ENCODE measurements around the gene ADAM12.

Gene ADAM12

DNA sequence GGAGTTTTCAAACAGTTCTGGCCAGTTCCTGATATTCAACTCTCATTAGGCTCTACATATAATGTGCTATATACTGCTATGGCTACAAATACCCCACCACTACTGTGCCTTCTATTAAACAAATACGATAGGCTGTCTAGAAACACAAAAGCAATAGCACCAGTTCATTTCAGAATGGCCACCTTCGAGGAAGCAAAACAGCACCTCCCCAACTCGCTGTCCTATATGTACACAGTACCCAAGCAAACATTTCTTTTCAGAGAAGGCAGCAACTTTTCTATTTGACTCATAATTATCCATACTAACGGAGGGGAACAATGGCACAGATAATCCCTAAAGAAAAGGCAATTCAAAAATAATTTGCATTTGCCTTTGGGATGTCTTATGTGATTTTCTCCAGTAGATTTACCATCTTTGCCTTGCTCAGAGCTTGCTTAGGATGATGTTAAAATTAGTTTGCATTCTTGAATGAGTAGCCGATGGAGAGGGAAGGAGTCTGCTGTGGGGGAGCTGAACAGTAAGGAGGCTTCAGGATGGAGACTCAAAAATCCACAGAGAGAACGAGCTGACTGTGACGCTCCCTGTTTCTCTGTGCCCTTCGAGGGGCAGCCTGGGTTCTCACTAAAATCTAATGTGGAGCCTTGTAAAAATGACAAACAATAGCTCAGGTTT, 273.3 kb downstream of the ADAM12 start:
- no peak overlapping the region for H3K9ac ChIP-seq (ENCODE audit: low read length in 2 of 2)
- H3K9me3 ChIP-seq (ENCODE audit: control insufficient read depth in 2 of 2, low read length in 2 of 2), result no peaks in the 10 kb centered on the region
- peaks cover 3 to 5% of the 10 kb centered on the region in 2 donors for H3K27me3 ChIP-seq (ENCODE audit: control insufficient read depth in 1 of 2, insufficient read depth in 2 of 2, low read length in 2 of 2)
- H3K27ac ChIP-seq (ENCODE audit: low read length), result no peak overlapping the region
- no peaks in the 10 kb centered on the region for H3K36me3 ChIP-seq (ENCODE audit: control insufficient read depth in 2 of 2, insufficient read depth in 2 of 2, low read length in 2 of 2)
- H3K4me3 ChIP-seq (ENCODE audit: low read length in 2 of 2), result no peak overlapping the region
- no peaks in the 10 kb centered on the region for H3K4me1 ChIP-seq (ENCODE audit: control insufficient read depth, insufficient read depth, low read length)

DNA sequence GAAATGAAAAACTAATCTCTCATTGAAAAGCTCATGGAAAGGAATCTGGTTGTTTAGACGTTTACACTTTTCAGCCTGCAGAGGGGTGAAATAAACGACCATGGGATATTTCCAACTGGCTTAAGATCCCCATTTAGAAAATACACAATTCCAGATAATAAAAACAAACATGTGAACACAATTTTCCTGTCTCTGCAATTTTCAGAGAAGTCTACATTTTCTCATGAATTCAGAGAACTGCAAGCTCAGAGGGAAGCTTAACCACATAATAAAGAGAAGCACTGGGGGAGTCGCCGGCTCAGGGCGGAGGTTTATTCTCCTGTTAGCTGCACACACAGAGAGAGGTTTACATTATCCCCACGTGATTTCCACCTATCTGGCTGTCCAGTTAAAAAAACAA, 276.8 kb downstream of the ADAM12 start:
- H3K27ac ChIP-seq (ENCODE audit: low read length), result no peak overlapping the region
- H3K27me3 ChIP-seq (ENCODE audit: control insufficient read depth in 1 of 2, insufficient read depth in 2 of 2, low read length in 2 of 2), result peaks cover 3 to 5% of the 10 kb centered on the region in 2 donors
- H3K36me3 ChIP-seq (ENCODE audit: control insufficient read depth in 2 of 2, insufficient read depth in 2 of 2, low read length in 2 of 2), result no peaks in the 10 kb centered on the region
- H3K4me3 ChIP-seq (ENCODE audit: low read length in 2 of 2), result no peak overlapping the region
- no peaks in the 10 kb centered on the region for H3K9me3 ChIP-seq (ENCODE audit: control insufficient read depth in 2 of 2, low read length in 2 of 2)
- H3K4me1 ChIP-seq (ENCODE audit: control insufficient read depth, insufficient read depth, low read length), result no peaks in the 10 kb centered on the region
- no peak overlapping the region for H3K9ac ChIP-seq (ENCODE audit: low read length in 2 of 2)

DNA sequence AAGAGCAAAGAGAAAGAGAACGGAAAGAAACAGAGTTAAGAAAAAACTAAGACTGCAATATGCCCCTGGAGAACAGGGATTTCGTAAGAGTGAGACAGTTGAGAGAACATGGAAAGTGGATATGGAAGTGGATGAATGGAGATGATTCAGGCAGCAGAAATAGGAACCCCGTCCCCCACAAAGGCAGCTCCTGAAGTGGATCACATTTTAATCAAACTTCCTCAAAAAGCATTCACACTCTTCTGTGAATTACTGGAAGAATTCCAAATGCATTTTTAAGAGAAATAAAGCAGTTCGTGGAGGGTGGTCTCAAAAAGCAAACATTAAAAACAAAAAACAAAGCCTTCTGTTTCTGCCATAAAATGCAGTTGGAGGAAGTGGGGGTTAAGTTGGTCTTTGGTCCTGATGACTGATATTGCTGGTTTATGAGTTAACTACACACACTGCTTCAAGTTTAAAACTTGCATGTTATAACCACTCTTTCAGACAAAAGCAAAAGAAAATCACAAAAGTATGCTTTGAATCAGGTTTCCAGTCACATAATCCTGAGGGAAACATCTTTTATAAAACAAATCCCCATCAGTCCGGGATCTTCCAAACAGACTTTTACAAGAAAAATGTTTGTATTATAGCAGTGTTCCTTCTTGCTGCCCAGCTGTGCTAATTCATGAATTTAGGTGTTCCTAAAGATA, 277.6 kb downstream of the ADAM12 start:
- Histone ChIP-seq H3K4me3 (ENCODE audit: low read length in 2 of 2) (no peak overlapping the region), H3K4me1 (ENCODE audit: control insufficient read depth, insufficient read depth, low read length) (no peaks in the 10 kb centered on the region), H3K27me3 (ENCODE audit: control insufficient read depth in 1 of 2, insufficient read depth in 2 of 2, low read length in 2 of 2) (peaks cover 3 to 5% of the 10 kb centered on the region in 2 donors), H3K27ac (ENCODE audit: low read length) (no peak overlapping the region), H3K36me3 (ENCODE audit: control insufficient read depth in 2 of 2, insufficient read depth in 2 of 2, low read length in 2 of 2) (no peaks in the 10 kb centered on the region), H3K9ac (ENCODE audit: low read length in 2 of 2) (no peak overlapping the region), H3K9me3 (ENCODE audit: control insufficient read depth in 2 of 2, low read length in 2 of 2) (no peaks in the 10 kb centered on the region)

DNA sequence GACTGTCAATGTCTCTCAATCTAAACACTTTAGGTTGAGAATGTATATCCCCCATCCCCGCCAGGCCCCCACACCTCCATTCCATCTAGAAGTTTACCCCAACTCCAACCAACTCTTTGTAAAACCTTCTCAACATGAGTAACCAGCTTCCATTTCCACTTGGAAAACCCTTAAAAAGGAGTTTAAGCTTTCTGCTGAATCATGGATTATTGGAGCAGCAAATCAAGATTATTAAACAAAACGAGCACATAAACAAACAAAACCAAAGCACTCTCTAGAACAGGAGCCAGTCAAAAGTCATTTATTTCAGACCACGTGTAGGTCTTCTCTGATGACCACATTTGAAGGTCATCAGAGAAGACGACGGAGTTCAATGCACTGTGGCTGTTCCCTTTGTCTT, 278.4 kb downstream of the ADAM12 start:
- Histone ChIP-seq H3K9ac (ENCODE audit: low read length in 2 of 2) (no peak overlapping the region), H3K27ac (ENCODE audit: low read length) (no peak overlapping the region)

DNA sequence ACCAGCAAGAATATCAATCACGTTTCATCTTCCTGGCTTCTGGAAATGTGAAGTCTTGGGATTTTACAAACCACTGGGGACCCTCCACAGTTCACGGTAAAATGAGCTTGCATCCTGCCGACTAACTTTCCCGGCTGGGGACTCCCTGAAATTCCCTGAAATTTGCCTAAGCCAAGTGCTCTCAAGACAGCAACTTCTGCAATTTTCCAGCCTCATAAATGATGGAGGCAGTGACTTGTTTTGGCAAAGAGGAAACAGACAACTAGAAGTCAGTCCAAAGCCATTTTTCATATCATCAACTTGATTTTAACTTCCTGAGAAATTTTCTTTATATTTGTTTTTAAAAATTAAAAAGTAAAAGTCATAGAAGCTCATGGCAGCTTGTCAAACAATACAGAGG, 279.6 kb downstream of the ADAM12 start:
- Histone ChIP-seq H3K9me3 (ENCODE audit: control insufficient read depth in 2 of 2, low read length in 2 of 2) (no peaks in the 10 kb centered on the region), H3K4me1 (ENCODE audit: control insufficient read depth, insufficient read depth, low read length) (no peaks in the 10 kb centered on the region), H3K27ac (ENCODE audit: low read length) (no peak overlapping the region), H3K27me3 (ENCODE audit: control insufficient read depth in 1 of 2, insufficient read depth in 2 of 2, low read length in 2 of 2) (peaks cover 0 to 5% of the 10 kb centered on the region in 2 donors), H3K9ac (ENCODE audit: low read length in 2 of 2) (no peak overlapping the region), H3K4me3 (ENCODE audit: low read length in 2 of 2) (no peak overlapping the region), H3K36me3 (ENCODE audit: control insufficient read depth in 2 of 2, insufficient read depth in 2 of 2, low read length in 2 of 2) (no peaks in the 10 kb centered on the region)

More for the DNA sequence above, 278.4 kb downstream of the ADAM12 start:
- Histone ChIP-seq H3K4me1 (ENCODE audit: control insufficient read depth, insufficient read depth, low read length) (no peaks in the 10 kb centered on the region), H3K36me3 (ENCODE audit: control insufficient read depth in 2 of 2, insufficient read depth in 2 of 2, low read length in 2 of 2) (no peaks in the 10 kb centered on the region), H3K4me3 (ENCODE audit: low read length in 2 of 2) (no peak overlapping the region), H3K9me3 (ENCODE audit: control insufficient read depth in 2 of 2, low read length in 2 of 2) (no peaks in the 10 kb centered on the region), H3K27me3 (ENCODE audit: control insufficient read depth in 1 of 2, insufficient read depth in 2 of 2, low read length in 2 of 2) (peaks cover 3 to 5% of the 10 kb centered on the region in 2 donors)

DNA sequence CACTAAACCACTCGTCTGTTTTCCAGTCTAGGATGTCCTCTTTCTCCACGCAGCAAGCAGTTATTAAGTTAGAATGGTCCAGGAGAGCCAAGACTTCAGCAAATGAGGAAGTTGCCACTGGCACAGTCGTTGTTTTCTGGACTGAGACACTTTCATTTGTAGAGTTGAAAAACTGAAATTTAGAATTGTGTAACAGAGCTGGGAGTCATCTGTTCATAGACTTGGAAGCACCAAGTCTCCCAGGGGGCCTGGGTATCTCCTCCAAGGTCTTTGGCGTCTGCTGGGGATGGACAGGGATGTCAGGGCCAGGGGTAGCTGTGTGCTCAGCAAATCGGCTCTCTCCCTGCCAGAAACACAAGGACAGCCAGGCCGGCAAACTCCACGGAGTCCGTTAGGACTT, 283.5 kb downstream of the ADAM12 start:
- no peak overlapping the region for H3K4me3 ChIP-seq (ENCODE audit: low read length in 2 of 2)
- no peak overlapping the region for H3K27ac ChIP-seq (ENCODE audit: low read length)
- H3K9ac ChIP-seq (ENCODE audit: low read length in 2 of 2), result no peak overlapping the region

DNA sequence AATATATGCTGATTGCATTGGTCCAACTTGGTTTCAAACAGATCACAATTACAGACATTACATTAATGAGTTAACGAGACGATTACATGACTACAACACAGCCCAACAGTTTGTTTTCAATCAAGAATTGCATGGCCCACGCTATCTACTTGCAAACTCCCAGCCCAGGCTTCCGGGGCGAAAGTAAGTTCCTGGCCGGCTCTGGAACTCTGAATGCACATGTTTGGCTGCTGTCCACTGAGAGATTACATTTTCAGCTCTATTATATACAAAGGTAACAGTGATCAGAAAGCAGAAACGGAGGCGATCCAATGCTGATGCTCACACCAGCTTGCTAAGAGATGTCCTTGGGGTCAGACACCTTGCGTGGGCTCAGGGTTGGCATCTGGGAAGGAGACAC, 285.6 kb downstream of the ADAM12 start:
- H3K9me3 ChIP-seq (ENCODE audit: control insufficient read depth in 2 of 2, low read length in 2 of 2), result peaks cover 0 to 3% of the 10 kb centered on the region in 2 donors
- no peaks in the 10 kb centered on the region for H3K27me3 ChIP-seq (ENCODE audit: control insufficient read depth in 1 of 2, insufficient read depth in 2 of 2, low read length in 2 of 2)
- no peak overlapping the region for H3K4me3 ChIP-seq (ENCODE audit: low read length in 2 of 2)
- no peaks in the 10 kb centered on the region for H3K36me3 ChIP-seq (ENCODE audit: control insufficient read depth in 2 of 2, insufficient read depth in 2 of 2, low read length in 2 of 2)
- H3K4me1 ChIP-seq (ENCODE audit: control insufficient read depth, insufficient read depth, low read length), result no peaks in the 10 kb centered on the region
- no peak overlapping the region for H3K27ac ChIP-seq (ENCODE audit: low read length)
- no peak overlapping the region for H3K9ac ChIP-seq (ENCODE audit: low read length in 2 of 2)

More for the DNA sequence above, 283.5 kb downstream of the ADAM12 start:
- Histone ChIP-seq H3K36me3 (ENCODE audit: control insufficient read depth in 2 of 2, insufficient read depth in 2 of 2, low read length in 2 of 2) (no peaks in the 10 kb centered on the region), H3K27me3 (ENCODE audit: control insufficient read depth in 1 of 2, insufficient read depth in 2 of 2, low read length in 2 of 2) (no peaks in the 10 kb centered on the region), H3K4me1 (ENCODE audit: control insufficient read depth, insufficient read depth, low read length) (no peaks in the 10 kb centered on the region), H3K9me3 (ENCODE audit: control insufficient read depth in 2 of 2, low read length in 2 of 2) (peaks cover 0 to 3% of the 10 kb centered on the region in 2 donors)

DNA sequence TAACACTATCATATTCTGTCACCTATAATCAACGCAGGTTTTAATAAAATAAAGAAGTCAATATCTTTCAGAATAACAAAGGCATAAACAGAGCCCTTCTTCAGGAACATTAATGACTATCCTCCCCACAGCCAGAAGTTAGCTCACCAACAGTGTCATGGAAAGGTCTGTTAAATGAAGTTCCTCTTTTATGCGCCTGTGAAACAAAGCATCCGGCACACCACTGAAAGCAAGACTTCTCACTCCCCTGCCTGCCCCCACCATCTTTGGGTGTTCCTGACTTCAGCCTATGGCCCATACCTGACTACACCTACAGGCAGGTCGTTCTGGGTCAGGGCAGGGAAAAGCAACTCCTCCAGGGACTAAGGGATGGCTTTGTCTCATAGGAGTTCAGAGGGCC, 286.5 kb downstream of the ADAM12 start:
- Histone ChIP-seq H3K36me3 (ENCODE audit: control insufficient read depth in 2 of 2, insufficient read depth in 2 of 2, low read length in 2 of 2) (no peaks in the 10 kb centered on the region), H3K27ac (ENCODE audit: low read length) (no peak overlapping the region), H3K27me3 (ENCODE audit: control insufficient read depth in 1 of 2, insufficient read depth in 2 of 2, low read length in 2 of 2) (peaks cover 0 to 3% of the 10 kb centered on the region in 2 donors), H3K9me3 (ENCODE audit: control insufficient read depth in 2 of 2, low read length in 2 of 2) (peaks cover 0 to 3% of the 10 kb centered on the region in 2 donors), H3K9ac (ENCODE audit: low read length in 2 of 2) (no peak overlapping the region), H3K4me3 (ENCODE audit: low read length in 2 of 2) (no peak overlapping the region), H3K4me1 (ENCODE audit: control insufficient read depth, insufficient read depth, low read length) (no peaks in the 10 kb centered on the region)

DNA sequence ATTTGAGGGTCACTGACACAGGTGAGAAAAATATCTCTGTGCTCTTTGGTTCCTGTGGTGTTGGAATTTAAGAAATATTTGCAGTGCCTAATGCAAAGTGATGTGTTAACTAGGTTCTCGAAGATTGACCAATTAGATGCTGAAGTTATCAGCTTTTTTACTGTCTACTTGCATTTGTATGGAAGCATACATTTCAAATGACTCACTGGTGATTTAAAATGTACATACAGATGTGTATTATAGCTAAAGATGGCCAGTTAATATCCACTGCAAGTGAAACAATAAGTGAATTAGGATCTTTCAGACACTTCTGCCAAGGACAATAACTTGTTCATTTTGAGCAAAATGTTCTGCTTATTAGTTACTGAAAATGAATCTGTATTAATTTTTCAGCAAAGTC, 287.0 kb downstream of the ADAM12 start:
- no peak overlapping the region for H3K27ac ChIP-seq (ENCODE audit: low read length)
- H3K9me3 ChIP-seq (ENCODE audit: control insufficient read depth in 2 of 2, low read length in 2 of 2), result peaks cover 0 to 3% of the 10 kb centered on the region in 2 donors

DNA sequence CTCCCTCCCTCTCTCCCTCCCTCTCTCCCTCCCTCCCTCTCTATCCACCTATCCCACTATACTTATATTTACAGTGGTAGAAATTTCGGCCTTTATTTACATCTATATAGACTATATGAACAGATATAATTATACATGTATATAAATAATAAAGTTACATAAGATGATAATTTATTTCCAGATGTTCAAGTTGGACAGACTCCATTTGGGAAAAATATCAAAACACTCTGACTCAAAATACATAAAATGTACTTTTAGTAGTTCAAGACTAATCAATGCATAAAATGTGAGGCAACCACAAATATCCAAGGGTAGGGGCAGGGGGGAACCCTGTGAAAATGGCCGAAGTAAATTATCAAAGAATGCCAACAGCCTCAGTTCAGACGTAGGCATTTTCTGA, 288.9 kb downstream of the ADAM12 start:
- H3K9ac ChIP-seq (ENCODE audit: low read length in 2 of 2), result no peak overlapping the region
- no peaks in the 10 kb centered on the region for H3K36me3 ChIP-seq (ENCODE audit: control insufficient read depth in 2 of 2, insufficient read depth in 2 of 2, low read length in 2 of 2)
- no peak overlapping the region for H3K27ac ChIP-seq (ENCODE audit: low read length)
- H3K27me3 ChIP-seq (ENCODE audit: control insufficient read depth in 1 of 2, insufficient read depth in 2 of 2, low read length in 2 of 2), result peaks cover 0 to 3% of the 10 kb centered on the region in 2 donors
- H3K4me1 ChIP-seq (ENCODE audit: control insufficient read depth, insufficient read depth, low read length), result no peaks in the 10 kb centered on the region
- H3K4me3 ChIP-seq (ENCODE audit: low read length in 2 of 2), result no peak overlapping the region
- H3K9me3 ChIP-seq (ENCODE audit: control insufficient read depth in 2 of 2, low read length in 2 of 2), result peaks cover 0 to 3% of the 10 kb centered on the region in 2 donors

More for the DNA sequence above, 287.0 kb downstream of the ADAM12 start:
- no peaks in the 10 kb centered on the region for H3K36me3 ChIP-seq (ENCODE audit: control insufficient read depth in 2 of 2, insufficient read depth in 2 of 2, low read length in 2 of 2)
- H3K4me3 ChIP-seq (ENCODE audit: low read length in 2 of 2), result no peak overlapping the region
- peaks cover 0 to 3% of the 10 kb centered on the region in 2 donors for H3K27me3 ChIP-seq (ENCODE audit: control insufficient read depth in 1 of 2, insufficient read depth in 2 of 2, low read length in 2 of 2)
- H3K9ac ChIP-seq (ENCODE audit: low read length in 2 of 2), result no peak overlapping the region
- no peaks in the 10 kb centered on the region for H3K4me1 ChIP-seq (ENCODE audit: control insufficient read depth, insufficient read depth, low read length)

DNA sequence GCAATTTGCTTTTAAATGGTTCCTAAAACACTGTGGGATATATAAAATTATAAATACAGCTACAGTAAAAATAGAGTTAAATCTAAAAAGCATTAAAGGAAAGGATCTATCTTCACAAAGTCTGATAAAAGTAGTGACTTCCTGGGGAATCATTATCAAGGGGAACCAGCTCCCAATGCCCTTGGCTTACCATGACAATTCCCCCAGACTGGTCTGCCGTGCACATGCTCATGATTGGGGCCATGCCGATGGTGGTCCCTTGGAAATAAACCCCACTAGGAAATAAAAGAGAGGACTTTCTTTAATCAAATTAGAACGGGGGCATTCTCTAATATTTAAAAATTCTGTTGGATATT, 290.1 kb downstream of the ADAM12 start:
- H3K36me3 ChIP-seq (ENCODE audit: control insufficient read depth in 2 of 2, insufficient read depth in 2 of 2, low read length in 2 of 2), result no peaks in the 10 kb centered on the region
- H3K4me1 ChIP-seq (ENCODE audit: control insufficient read depth, insufficient read depth, low read length), result no peaks in the 10 kb centered on the region

More for the DNA sequence above, 290.1 kb downstream of the ADAM12 start:
- Histone ChIP-seq H3K27ac (ENCODE audit: low read length) (no peak overlapping the region), H3K27me3 (ENCODE audit: control insufficient read depth in 1 of 2, insufficient read depth in 2 of 2, low read length in 2 of 2) (peaks cover 0 to 3% of the 10 kb centered on the region in 2 donors), H3K4me3 (ENCODE audit: low read length in 2 of 2) (no peak overlapping the region), H3K9me3 (ENCODE audit: control insufficient read depth in 2 of 2, low read length in 2 of 2) (peaks cover 0 to 3% of the 10 kb centered on the region in 2 donors), H3K9ac (ENCODE audit: low read length in 2 of 2) (no peak overlapping the region)

Data from stomach smooth muscle (tissue), 2 donors.